Small intestine (tissue), 7 donors: ENCODE measurements around the gene CAPN14. TPM values are rescaled to one million over a fixed set of nuclear protein-coding genes. Genes with fewer than 3 reads are reported as not detected.

Source experiments
- DNase-seq, 2 donors: peaks; one replicate each; pipeline versions ENCODE4 v3.0.0 to v3.0.0-alpha.2; 2013
- FAIRE-seq: peaks from 2 replicates; lab custom pipeline; 2012; peaks lifted over from hg19 to GRCh38; lab: Jason Lieb, UNC
- H3K27ac ChIP-seq, 3 donors: one replicate each; pipeline ENCODE4 v1.5.1; 2013; ENCODE audit warnings: low read length in 2 of 3, mild to moderate bottlenecking in 2 of 3, control low read depth in 1 of 3, inconsistent platforms in 1 of 3, low read depth in 1 of 3, moderate library complexity in 1 of 3
- H3K27me3 ChIP-seq, 3 donors: one replicate each; pipeline ENCODE4 v1.6.1; 2013; ENCODE audit warnings: low read length in 3 of 3, inconsistent platforms in 1 of 3; ENCODE audit not compliant: control insufficient read depth in 3 of 3, insufficient read depth in 3 of 3
- H3K36me3 ChIP-seq, 3 donors: one replicate each; pipeline ENCODE4 v1.6.1; 2013; ENCODE audit warnings: low read length in 3 of 3, inconsistent platforms in 1 of 3, low read depth in 1 of 3, mild to moderate bottlenecking in 1 of 3, moderate library complexity in 1 of 3; ENCODE audit not compliant: control insufficient read depth in 3 of 3, insufficient read depth in 2 of 3
- H3K4me1 ChIP-seq, 3 donors: one replicate each; pipeline ENCODE4 v1.6.1; 2013; ENCODE audit warnings: low read length in 2 of 3, inconsistent platforms in 1 of 3, low read depth in 1 of 3, mild to moderate bottlenecking in 1 of 3, moderate library complexity in 1 of 3; ENCODE audit not compliant: control insufficient read depth in 3 of 3, insufficient read depth in 2 of 3
- H3K4me3 ChIP-seq, 3 donors: one replicate each; pipeline ENCODE4 v1.5.1; 2013; ENCODE audit warnings: low read length in 3 of 3, control low read depth in 1 of 3, inconsistent platforms in 1 of 3, low read depth in 1 of 3, mild to moderate bottlenecking in 1 of 3, moderate library complexity in 1 of 3
- H3K9me3 ChIP-seq, 2 donors: one replicate each; pipeline ENCODE4 v1.6.1; 2013; ENCODE audit warnings: low read depth in 1 of 2, low read length in 1 of 2; ENCODE audit not compliant: control insufficient read depth in 2 of 2, insufficient read depth in 1 of 2
- WGBS, 3 donors: extraction: QIAGEN DNeasy Blood & Tissue Kit; methylation state at CpG; one replicate each; pipeline ENCODE4 v1.1.7; 2013; 5-methylcytosine and 5-hydroxymethylcytosine counted together
- polyA plus RNA-seq, 4 donors: library from polyadenylated mRNA; stranded (reverse) in 3 of 4; unstranded in 1 of 4; fragments of 200-250 nt in 3 of 4; fragments of 120-200 nt in 1 of 4; gene quantifications; one replicate each; pipeline versions ENCODE4 v1.2.1 to v1.2.3, GENCODE V29; 2013
- donor health status: healthy with polysubstance abuse.
- donor health status: control.
- donor health status: control.
- donor health status: Bipolar disorder and iron deficiency.
- donor health status: healthy.

Gene CAPN14
- polyA plus RNA-seq, 4 donors: 0.06 to 0.15 TPM; not detected in 2

DNA sequence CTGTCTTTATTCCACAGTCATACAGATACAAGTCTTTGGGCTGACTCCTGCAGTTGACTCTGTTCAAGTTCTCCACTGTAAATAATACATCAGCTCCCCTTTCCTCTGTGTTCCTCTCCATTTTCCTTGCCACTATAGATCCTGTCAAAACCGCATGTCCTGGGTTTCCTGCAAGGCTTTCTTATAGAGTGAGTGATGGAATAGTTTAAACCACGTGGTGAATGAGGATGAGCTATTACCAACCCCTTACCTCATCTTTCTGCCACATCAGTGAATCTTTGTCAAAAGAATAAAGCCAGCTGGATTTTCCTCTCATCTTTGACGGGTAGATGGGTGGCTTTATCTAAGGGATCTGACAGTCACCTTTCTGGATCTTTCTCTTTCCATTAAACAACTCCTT is 75.2 kb downstream of the CAPN14 start:
- DNase-seq (no peak), FAIRE-seq (no peak)
- 60 to 65% (median 62%) methylated on average over 3 of the region's 3 CpGs for WGBS, 3 donors
- no peaks in the 10 kb centered on the region for H3K36me3 ChIP-seq
- no peak overlapping the region for H3K4me3 ChIP-seq
- peaks cover 0 to 29% (median 3%) of the 10 kb centered on the region in 3 donors for H3K27me3 ChIP-seq
- no peak overlapping the region for H3K27ac ChIP-seq
- peaks cover 0 to 1% (median 0%) of the 10 kb centered on the region in 3 donors for H3K4me1 ChIP-seq
- H3K9me3 ChIP-seq: no peaks in the 10 kb centered on the region

DNA sequence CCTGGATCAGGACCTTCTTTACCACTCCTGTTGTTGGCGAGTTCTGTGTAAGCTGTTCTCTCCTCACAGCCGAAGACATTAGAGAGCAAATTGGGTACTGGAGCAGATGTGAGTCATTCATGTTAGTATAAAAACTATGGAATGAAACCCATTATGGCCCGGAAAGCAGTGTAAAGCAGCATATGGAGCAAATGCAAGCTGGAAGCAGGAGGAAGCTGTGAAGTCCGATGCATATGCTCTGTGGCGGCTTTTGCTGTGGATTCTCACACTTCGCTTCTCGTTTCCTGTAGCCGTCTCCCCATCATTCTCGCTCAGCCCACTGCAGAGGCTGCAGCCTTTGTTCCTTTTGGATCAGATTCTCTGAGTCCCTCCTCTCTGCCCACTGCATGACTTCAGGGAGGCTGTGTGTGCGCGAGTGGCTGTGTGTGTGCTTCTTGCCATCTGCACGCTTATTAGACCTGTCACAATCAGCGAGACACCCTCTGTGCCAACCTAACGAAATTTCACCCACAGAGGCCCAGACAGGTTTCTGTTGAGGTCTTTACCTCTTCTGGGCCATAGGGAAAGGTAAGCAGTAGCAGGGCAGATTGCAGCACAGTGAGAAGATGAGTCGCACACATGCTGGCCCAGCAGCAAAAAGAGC is 75.8 kb downstream of the CAPN14 start:
- no peak overlapping the region for H3K27ac ChIP-seq
- DNase-seq (no peak), FAIRE-seq (no peak)
- peaks cover 0 to 2% (median 0%) of the 10 kb centered on the region in 3 donors for H3K4me1 ChIP-seq
- no peaks in the 10 kb centered on the region for H3K9me3 ChIP-seq
- no peak overlapping the region for H3K4me3 ChIP-seq
- H3K27me3 ChIP-seq: peaks cover 0 to 34% (median 5%) of the 10 kb centered on the region in 3 donors
- WGBS, 3 donors: 85 to 90% (median 88%) methylated on average over 15 of the region's 15 CpGs
- H3K36me3 ChIP-seq: no peaks in the 10 kb centered on the region

DNA sequence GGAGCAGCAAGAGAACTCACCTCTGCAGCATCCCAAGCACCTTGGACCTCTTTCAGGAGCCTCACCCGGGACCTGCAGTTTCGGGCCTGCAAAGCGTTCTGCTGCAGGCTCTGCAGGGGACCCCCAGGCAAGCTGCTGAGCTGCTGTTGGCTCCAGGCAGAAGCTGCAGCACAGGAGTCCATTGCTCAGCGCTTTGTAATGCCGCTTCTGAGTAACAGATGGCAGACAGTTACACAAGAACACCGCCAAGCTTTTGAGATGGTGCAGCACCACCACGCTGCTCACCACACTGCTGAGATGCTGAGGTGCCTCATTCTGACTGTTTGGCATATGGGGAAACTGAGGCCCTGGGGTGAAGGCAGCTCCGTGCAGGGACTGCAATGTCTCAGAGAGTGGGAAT is 77.2 kb downstream of the CAPN14 start:
- Histone ChIP-seq H3K9me3 (no peaks in the 10 kb centered on the region), H3K4me1 (peaks cover 0 to 2% (median 0%) of the 10 kb centered on the region in 3 donors), H3K36me3 (no peaks in the 10 kb centered on the region), H3K4me3 (no peak overlapping the region), H3K27me3 (peaks cover 0 to 44% (median 8%) of the 10 kb centered on the region in 3 donors), H3K27ac (no peak overlapping the region)
- DNase-seq (no peak), FAIRE-seq (no peak)
- WGBS, 3 donors: 90 to 95% (median 92%) methylated on average over 8 of the region's 8 CpGs

DNA sequence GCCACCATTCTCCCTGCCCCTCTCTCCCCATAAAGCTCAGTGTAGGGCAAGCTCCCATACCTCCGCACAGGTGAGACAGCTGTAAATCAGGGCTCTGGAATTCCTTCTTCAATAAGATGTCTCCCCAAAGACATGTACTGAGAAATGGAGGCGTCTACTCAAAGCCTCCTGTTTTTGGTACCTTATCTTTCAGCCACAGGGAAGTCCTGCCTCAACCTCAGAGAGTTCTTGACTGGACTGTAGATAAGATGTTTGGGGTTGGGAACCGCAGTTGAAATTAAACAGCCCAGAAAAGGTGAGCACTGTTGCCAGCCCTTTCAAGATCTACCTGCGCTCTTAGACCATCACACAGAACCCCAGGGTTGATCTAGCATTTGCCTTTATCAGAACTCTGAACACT is 77.6 kb downstream of the CAPN14 start:
- Histone ChIP-seq H3K36me3 (no peaks in the 10 kb centered on the region), H3K4me1 (peaks cover 0 to 2% (median 0%) of the 10 kb centered on the region in 3 donors), H3K27ac (no peak overlapping the region), H3K4me3 (no peak overlapping the region), H3K9me3 (no peaks in the 10 kb centered on the region), H3K27me3 (peaks cover 0 to 47% (median 8%) of the 10 kb centered on the region in 3 donors)
- WGBS, 3 donors: 88 to 96% (median 92%) methylated on average over 4 of the region's 4 CpGs
- no peak for FAIRE-seq
- DNase-seq: no peak

DNA sequence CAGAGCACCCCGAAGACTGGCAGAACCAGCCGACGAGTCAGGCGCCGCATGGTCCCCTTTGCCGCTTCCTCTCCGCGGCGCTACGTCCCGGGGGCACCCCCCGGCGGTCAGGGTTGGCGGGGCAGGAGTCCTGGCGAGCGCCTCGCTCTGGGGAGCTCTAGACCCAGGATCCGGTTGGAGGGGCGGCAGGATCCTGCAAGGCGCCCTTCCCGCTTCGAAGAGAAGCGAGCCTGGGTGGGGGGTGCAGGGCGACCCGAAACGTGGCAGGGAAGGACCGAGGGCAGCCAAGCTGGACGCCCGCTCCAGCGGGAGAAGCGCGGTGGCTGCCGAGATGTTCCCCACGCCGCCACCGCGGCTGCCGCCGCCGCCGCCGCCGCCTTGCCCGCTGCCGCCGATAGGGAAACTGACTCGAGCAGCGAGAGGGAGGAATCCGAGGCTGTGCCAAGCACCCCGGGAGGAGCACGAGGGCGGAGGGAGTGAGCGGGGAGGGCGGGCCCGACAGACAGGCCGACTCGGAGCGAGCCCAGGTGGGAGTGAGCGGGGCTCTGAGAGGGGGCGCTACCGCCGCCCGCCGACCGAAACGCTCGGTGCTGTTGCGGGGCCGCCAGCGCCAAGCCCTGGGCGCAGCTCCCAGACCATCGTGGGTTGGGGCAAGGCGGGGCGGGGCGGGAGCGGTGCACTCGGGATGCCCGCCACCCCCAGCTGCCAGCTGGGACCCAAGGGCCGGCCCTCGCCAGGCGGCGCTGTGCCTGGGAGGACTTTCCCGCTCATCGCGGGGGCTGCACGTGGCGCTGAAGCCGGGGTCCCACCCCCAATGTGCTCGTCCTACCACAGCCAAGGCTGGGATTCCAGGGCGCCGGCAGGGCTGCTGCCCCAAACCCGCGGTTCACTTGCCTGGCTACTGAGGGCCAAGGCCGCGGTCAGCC is 79.0 kb downstream of the CAPN14 start, which contains the start of gene GALNT14:
TSS of gene GALNT14 (minus strand) at position 404 of the 926 bp plus-strand sequence. CDS start at position 50, 354 bp downstream.
- Histone ChIP-seq H3K36me3 (no peaks in the 10 kb centered on the region), H3K27me3 (peaks cover 0 to 54% (median 8%) of the 10 kb centered on the region in 3 donors), H3K4me1 (peaks cover 0 to 2% (median 0%) of the 10 kb centered on the region in 3 donors), H3K4me3 (peak within 1 kb of the TSS; percentile 9 to 50 (median 36)), H3K27ac (no peak within 1 kb of the TSS), H3K9me3 (no peaks in the 10 kb centered on the region)
- 1 to 2% (median 2%) methylated on average over 74 to 95 of the region's 95 CpGs for WGBS, 3 donors
- DNase-seq: peak; percentile 56 to 86
- no peak for FAIRE-seq

DNA sequence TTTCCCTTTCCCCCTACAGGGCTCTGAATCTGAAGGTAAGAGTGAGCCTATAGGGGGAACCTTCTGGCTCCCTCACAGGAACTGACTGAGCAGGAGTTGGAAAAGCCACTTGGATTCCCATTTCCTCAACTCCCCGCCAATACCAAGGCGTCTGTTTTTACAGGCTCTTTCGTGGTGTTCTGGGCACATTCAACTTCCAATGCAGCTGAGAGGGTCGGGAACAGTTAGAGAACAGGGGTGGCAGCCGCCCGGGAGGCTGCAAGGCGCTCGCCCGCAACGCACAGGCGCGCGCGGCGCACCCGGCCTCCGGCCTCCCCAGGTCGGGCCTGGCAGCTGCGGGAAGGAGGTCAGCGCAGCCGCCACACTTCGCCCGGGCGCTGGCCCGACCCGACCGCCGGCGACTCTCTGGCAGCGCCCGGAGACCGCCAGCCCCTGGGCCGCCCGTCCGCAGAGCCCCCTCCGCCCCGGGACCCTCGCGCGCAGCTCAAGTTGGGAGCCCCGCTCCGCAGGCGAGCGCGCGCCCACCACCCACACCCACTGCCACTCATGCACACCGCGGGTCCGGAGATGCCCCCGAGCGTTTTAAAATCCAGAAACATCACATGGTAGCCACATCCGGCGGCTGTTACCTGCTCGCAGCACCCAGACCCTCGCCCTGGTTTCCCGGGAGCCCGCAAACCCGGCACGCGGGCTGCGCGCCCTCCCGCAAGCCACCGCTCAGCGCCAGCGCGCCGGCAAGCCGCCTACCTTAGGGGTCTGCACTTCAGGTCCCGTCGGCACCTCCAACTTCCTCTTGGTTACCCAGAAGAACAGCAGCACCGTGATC is 79.9 kb downstream of the CAPN14 start:
- no peak for FAIRE-seq
- Histone ChIP-seq H3K36me3 (no peaks in the 10 kb centered on the region), H3K4me3 (peak overlapping the region in 2 of 3 donors; percentile 36 to 50), H3K27ac (no peak overlapping the region), H3K4me1 (peaks cover 0 to 2% (median 0%) of the 10 kb centered on the region in 3 donors), H3K9me3 (no peaks in the 10 kb centered on the region), H3K27me3 (peaks cover 0 to 54% (median 8%) of the 10 kb centered on the region in 3 donors)
- WGBS, 3 donors: 1 to 2% (median 1%) methylated on average over 55 to 72 of the region's 72 CpGs
- peak in 1 of 2 donors; percentile 43 for DNase-seq

DNA sequence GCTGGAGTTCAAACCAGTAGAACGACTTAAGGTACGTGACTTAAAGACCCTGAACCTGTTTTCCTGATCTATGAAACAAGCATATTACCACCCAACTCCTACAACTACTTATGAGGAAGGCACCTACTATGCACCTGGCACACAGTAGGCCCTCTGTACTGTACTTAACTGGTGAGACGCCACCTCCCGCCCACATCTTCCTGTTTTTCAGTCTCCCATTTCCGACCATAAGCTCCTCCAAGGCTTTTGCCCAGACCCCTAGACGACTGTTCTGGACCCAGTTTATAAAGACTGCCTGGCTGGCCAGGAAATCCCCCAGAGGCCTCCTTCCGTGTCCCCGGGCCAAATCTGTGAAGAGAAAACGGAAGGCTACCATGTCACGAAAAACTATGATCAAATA is 80.6 kb downstream of the CAPN14 start:
- H3K36me3 ChIP-seq: no peaks in the 10 kb centered on the region
- WGBS, 3 donors: 41 to 54% (median 45%) methylated on average over 10 of the region's 10 CpGs
- no peak overlapping the region for H3K4me3 ChIP-seq
- FAIRE-seq (no peak), DNase-seq (peak in 1 of 2 donors; percentile 2)
- H3K4me1 ChIP-seq: peaks cover 0 to 2% (median 0%) of the 10 kb centered on the region in 3 donors
- H3K27me3 ChIP-seq: peaks cover 0 to 54% (median 8%) of the 10 kb centered on the region in 3 donors
- no peaks in the 10 kb centered on the region for H3K9me3 ChIP-seq
- no peak overlapping the region for H3K27ac ChIP-seq
